Panc1 (cell line): ENCODE measurements around the gene C22orf23. TPM values are rescaled to one million over a fixed set of nuclear protein-coding genes. Genes with fewer than 3 reads are reported as not detected.
"Not testable (repeated sequence)": the region's sequence is repeated elsewhere in the genome, so short reads cannot be mapped to it uniquely, and the experiment has no call there.

Experiments
- ATAC-seq: fragments of 200-7000 bp; cut with Tn5 transposase; 2 replicates; pipeline ENCODE4 v1.9.1; 2020; ENCODE audit warnings: mild to moderate bottlenecking, moderate library complexity
- BruUV-seq: library from RNA; stranded (reverse); fragments of 400-500 nt; replicated peaks from 2 replicates; lab custom pipeline; 2021; lab: Mats Ljungman, UMichigan
- CTCF ChIA-PET: fragments of 300-600 bp; sonication (Branson Sonifier 250); formaldehyde crosslinking; loops from one replicate; lab custom pipeline; 2022; ENCODE audit warnings: antibody characterized with exemption; lab: Charles Lee
- POLR2A ChIA-PET: fragments of 300-600 bp; sonication (Branson Sonifier 250); formaldehyde crosslinking; loops from one replicate; lab custom pipeline; 2022; ENCODE audit warnings: antibody characterized with exemption; lab: Charles Lee
- DNase-seq: peaks from one replicate; pipeline ENCODE4 v3.0.0-alpha.2; 2010; ENCODE audit warnings: low read depth, low spot score
- H3K27ac ChIP-seq: 2 replicates; pipeline ENCODE4 v1.5.1; 2011; ENCODE audit warnings: mild to moderate bottlenecking, low read length, inconsistent platforms
- H3K27me3 ChIP-seq: fragments of 200-500 bp; sonication (Bioruptor generic); 2 replicates; pipeline ENCODE4 v1.6.0; 2014; ENCODE audit warnings: low read length, inconsistent platforms; ENCODE audit not compliant: control insufficient read depth, insufficient read depth
- H3K36me3 ChIP-seq: fragments of 200-500 bp; sonication (Bioruptor generic); 2 replicates; pipeline ENCODE4 v1.5.1; 2014; ENCODE audit warnings: inconsistent platforms, mild to moderate bottlenecking, low read length, moderate library complexity; ENCODE audit not compliant: control insufficient read depth, insufficient read depth
- H3K4me1 ChIP-seq: 2 replicates; pipeline ENCODE4 v1.5.1; 2011; ENCODE audit warnings: inconsistent platforms, mild to moderate bottlenecking, low read length, moderate library complexity; ENCODE audit not compliant: control insufficient read depth, insufficient read depth
- H3K4me3 ChIP-seq, 2 experiments: 2 replicates each; pipeline ENCODE4 v1.5.1; 2011 to 2012; ENCODE audit warnings: low read depth in 2 of 2, low read length in 2 of 2, mild to moderate bottlenecking in 2 of 2, inconsistent platforms in 1 of 2, moderate library complexity in 1 of 2
- H3K9me3 ChIP-seq: fragments of 200-500 bp; sonication (Bioruptor generic); 2 replicates; pipeline ENCODE4 v1.5.1; 2014; ENCODE audit warnings: low read depth, mild to moderate bottlenecking, inconsistent platforms, low read length, moderate library complexity; ENCODE audit not compliant: control insufficient read depth, insufficient read depth
- POLR2AphosphoS5 ChIP-seq: IDR thresholded peaks from 2 replicates; pipeline ENCODE4 v1.6.1; 2012; ENCODE audit warnings: mild to moderate bottlenecking, low read depth, low read length, moderate library complexity
- SIN3A ChIP-seq: IDR thresholded peaks from 2 replicates; pipeline ENCODE4 v1.6.1; 2012; ENCODE audit warnings: low read depth, mild to moderate bottlenecking, low read length, moderate library complexity, borderline replicate concordance; ENCODE audit not compliant: insufficient read depth
- TCF7L2 ChIP-seq: IDR thresholded peaks from 2 replicates; pipeline ENCODE4 v1.6.1; 2011; ENCODE audit warnings: mild to moderate bottlenecking, low read depth, low read length, inconsistent platforms
- in situ Hi-C: cut with HindIII; loops from 2 replicates; pipeline ENCODE4 v1.10.0; 2016; ENCODE audit warnings: low sequenced_read_pairs, low pct_unique_long_range_greater_than_20kb
- intact Hi-C: fragments of 100-400 bp; cut with micrococcal nuclease; formaldehyde crosslinking; loops from one replicate; pipeline ENCODE4 v1.10.0; 2022; ENCODE audit not compliant: unreplicated experiment
- total RNA-seq: library from RNA; stranded (reverse); gene quantifications from one replicate; pipeline ENCODE4 v1.2.1, GENCODE V29; 2021; ENCODE audit not compliant: unreplicated experiment
- TF ChIP-seq, protein P1 (sequence below), 2 experiments: IDR thresholded peaks; 2 replicates each; pipeline ENCODE4 v1.6.1; 2011 to 2012; ENCODE audit warnings: low read depth in 2 of 2, control low read depth in 1 of 2, low read length in 1 of 2, mild to moderate bottlenecking in 1 of 2, moderate library complexity in 1 of 2; ENCODE audit not compliant: insufficient read depth in 1 of 2
- TF ChIP-seq, protein P2 (sequence below): fragments of 450-650 bp; IDR thresholded peaks from 2 replicates; pipeline ENCODE4 v1.5.1; 2017; ENCODE audit warnings: mild to moderate bottlenecking

The C22orf23 gene
- total RNA-seq, 1 experiment from 2014 or later = 0.49 TPM

DNA sequence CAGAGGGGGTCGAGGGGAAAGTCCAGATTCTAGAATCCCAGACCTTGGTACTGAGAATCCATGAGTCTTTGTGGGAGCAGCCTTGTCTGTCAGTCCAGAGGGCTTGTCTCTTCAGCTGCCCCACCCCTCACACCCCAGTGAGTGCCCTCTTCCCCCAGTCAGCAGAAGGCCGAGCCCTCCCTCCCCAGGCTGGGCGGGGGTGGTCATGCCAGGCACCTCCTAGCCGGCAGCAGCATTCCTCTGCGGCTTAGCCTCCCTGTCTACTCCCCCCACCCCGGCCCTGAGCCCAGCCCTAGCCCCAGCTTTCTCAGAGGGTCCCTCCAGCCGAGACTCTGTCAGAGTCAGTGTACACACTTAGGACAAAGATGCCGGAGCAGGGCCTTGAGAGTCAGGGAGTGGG lies 26.4 kb upstream of the C22orf23 start:
- no peak for ATAC-seq
- no peak overlapping the region for H3K27ac ChIP-seq
- H3K4me1 ChIP-seq = no peaks in the 10 kb centered on the region
- H3K27me3 ChIP-seq = no peaks in the 10 kb centered on the region
- no peaks in the 10 kb centered on the region for H3K36me3 ChIP-seq
- DNase-seq = no peak
- CTCF ChIA-PET = no interaction called here
- no peaks in the 10 kb centered on the region for H3K9me3 ChIP-seq
- TF ChIP-seq, protein P1, sequence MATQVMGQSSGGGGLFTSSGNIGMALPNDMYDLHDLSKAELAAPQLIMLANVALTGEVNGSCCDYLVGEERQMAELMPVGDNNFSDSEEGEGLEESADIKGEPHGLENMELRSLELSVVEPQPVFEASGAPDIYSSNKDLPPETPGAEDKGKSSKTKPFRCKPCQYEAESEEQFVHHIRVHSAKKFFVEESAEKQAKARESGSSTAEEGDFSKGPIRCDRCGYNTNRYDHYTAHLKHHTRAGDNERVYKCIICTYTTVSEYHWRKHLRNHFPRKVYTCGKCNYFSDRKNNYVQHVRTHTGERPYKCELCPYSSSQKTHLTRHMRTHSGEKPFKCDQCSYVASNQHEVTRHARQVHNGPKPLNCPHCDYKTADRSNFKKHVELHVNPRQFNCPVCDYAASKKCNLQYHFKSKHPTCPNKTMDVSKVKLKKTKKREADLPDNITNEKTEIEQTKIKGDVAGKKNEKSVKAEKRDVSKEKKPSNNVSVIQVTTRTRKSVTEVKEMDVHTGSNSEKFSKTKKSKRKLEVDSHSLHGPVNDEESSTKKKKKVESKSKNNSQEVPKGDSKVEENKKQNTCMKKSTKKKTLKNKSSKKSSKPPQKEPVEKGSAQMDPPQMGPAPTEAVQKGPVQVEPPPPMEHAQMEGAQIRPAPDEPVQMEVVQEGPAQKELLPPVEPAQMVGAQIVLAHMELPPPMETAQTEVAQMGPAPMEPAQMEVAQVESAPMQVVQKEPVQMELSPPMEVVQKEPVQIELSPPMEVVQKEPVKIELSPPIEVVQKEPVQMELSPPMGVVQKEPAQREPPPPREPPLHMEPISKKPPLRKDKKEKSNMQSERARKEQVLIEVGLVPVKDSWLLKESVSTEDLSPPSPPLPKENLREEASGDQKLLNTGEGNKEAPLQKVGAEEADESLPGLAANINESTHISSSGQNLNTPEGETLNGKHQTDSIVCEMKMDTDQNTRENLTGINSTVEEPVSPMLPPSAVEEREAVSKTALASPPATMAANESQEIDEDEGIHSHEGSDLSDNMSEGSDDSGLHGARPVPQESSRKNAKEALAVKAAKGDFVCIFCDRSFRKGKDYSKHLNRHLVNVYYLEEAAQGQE (IDR thresholded peaks at IDR 0.05; ENCODE audit: insufficient read depth in 1 of 2, low read depth in 2 of 2, low read length in 1 of 2) = no peak
- TF ChIP-seq, protein P2, sequence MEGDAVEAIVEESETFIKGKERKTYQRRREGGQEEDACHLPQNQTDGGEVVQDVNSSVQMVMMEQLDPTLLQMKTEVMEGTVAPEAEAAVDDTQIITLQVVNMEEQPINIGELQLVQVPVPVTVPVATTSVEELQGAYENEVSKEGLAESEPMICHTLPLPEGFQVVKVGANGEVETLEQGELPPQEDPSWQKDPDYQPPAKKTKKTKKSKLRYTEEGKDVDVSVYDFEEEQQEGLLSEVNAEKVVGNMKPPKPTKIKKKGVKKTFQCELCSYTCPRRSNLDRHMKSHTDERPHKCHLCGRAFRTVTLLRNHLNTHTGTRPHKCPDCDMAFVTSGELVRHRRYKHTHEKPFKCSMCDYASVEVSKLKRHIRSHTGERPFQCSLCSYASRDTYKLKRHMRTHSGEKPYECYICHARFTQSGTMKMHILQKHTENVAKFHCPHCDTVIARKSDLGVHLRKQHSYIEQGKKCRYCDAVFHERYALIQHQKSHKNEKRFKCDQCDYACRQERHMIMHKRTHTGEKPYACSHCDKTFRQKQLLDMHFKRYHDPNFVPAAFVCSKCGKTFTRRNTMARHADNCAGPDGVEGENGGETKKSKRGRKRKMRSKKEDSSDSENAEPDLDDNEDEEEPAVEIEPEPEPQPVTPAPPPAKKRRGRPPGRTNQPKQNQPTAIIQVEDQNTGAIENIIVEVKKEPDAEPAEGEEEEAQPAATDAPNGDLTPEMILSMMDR = no peak
- TF ChIP-seq TCF7L2 (no peak), POLR2AphosphoS5 (no peak), SIN3A (no peak)
- BruUV-seq = no TSS peak
- POLR2A ChIA-PET = no interaction called here
- in situ Hi-C loops (no loop called here), intact Hi-C loops (no loop called here)
- no peak overlapping the region for H3K4me3 ChIP-seq

DNA sequence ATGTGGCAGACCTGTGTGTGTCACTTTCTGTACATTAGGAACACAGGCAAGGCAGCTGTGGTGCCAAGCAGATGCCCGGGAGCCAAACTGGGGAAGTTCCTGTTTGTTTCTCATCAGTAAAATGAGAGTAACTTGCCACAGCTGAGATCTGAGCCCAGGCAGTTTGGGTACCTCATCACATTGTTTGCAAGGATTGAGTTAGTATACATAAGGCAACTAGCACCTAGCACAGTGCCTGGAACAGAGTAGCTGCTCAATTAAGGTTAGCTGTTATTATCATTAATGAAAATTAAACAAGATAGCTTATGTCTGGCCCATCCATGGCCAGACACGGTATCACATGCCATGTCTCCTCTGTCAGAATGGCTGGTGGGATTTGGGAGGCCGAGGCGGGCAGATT lies 23.1 kb upstream of the C22orf23 start:
- in situ Hi-C loops = no loop called here
- no peak for DNase-seq
- no peak for TF ChIP-seq SIN3A
- no peak for TF ChIP-seq TCF7L2
- TF ChIP-seq, protein P2 = no peak
- Histone ChIP-seq H3K27ac (no peak overlapping the region), H3K4me3 (no peak overlapping the region), H3K9me3 (no peaks in the 10 kb centered on the region), H3K27me3 (no peaks in the 10 kb centered on the region), H3K4me1 (no peaks in the 10 kb centered on the region), H3K36me3 (no peaks in the 10 kb centered on the region)
- ATAC-seq = no peak
- no TSS peak for BruUV-seq
- intact Hi-C loops = no loop called here
- CTCF ChIA-PET = no interaction called here
- POLR2A ChIA-PET = no interaction called here

DNA sequence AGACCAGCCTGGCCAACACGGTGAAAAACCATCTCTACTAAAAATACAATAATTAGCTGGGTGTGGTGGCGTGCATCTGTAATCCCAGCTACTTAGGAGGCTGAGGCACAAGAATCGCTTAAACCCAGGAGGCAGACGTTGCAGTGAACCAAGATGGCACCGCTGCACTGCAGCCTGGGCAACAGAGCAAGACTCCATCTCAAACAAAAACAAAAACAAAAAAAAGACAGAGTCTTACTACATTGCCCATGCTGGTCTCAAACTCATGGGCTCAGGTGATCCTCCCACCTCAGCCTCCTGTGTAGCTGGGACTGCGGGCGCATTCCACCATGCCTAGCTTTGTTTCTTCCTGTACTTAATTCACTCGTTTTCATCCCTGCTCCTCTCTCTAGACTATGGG lies 22.6 kb upstream of the C22orf23 start:
- H3K4me3 ChIP-seq, H3K9me3 ChIP-seq, intact Hi-C loops, in situ Hi-C loops, H3K4me1 ChIP-seq, CTCF ChIA-PET, H3K36me3 ChIP-seq, DNase-seq, ATAC-seq, H3K27ac ChIP-seq, POLR2A ChIA-PET, H3K27me3 ChIP-seq, BruUV-seq: not testable (repeated sequence)
